MM.1S (cell line): ENCODE measurements around the gene PDPK1.

Experiments
- DNase-seq: peaks from one replicate; pipeline ENCODE4 v3.0.0-alpha.2; 2015
- H2AFZ ChIP-seq: fragments of 300-600 bp; sonication (generic); 2 replicates; pipeline ENCODE4 v1.6.0; 2016; ENCODE audit warnings: antibody characterized with exemption, low read length
- H3F3A ChIP-seq: fragments of 300-600 bp; sonication (generic); 2 replicates; pipeline ENCODE4 v1.6.1; 2016; ENCODE audit warnings: mild to moderate bottlenecking, antibody characterized with exemption, low read length, moderate library complexity, mixed read lengths; ENCODE audit not compliant: insufficient read depth
- H3K27ac ChIP-seq: fragments of 300-600 bp; sonication (generic); 2 replicates; pipeline ENCODE4 v1.5.1; 2016; ENCODE audit warnings: mild to moderate bottlenecking, low read length
- H3K27me3 ChIP-seq: fragments of 300-600 bp; sonication (generic); replicated peaks from 2 replicates; pipeline ENCODE4 v1.6.0; 2016; ENCODE audit warnings: low read length; ENCODE audit not compliant: insufficient read depth
- H3K36me3 ChIP-seq: fragments of 300-600 bp; sonication (generic); replicated peaks from 2 replicates; pipeline ENCODE4 v1.6.1; 2016; ENCODE audit warnings: mild to moderate bottlenecking, low read length, mixed read lengths; ENCODE audit not compliant: insufficient read depth
- H3K4me1 ChIP-seq: fragments of 300-600 bp; sonication (generic); 2 replicates; pipeline ENCODE4 v1.6.1; 2016; ENCODE audit warnings: low read length, mixed read lengths
- H3K4me2 ChIP-seq: fragments of 300-600 bp; sonication (generic); 2 replicates; pipeline ENCODE4 v1.6.0; 2016; ENCODE audit warnings: low read depth, low read length
- H3K4me3 ChIP-seq: fragments of 300-600 bp; sonication (generic); 2 replicates; pipeline ENCODE4 v1.5.1; 2016; ENCODE audit warnings: low read length, mixed read lengths
- H3K79me2 ChIP-seq: fragments of 300-600 bp; sonication (generic); 2 replicates; pipeline ENCODE4 v1.6.1; 2016; ENCODE audit warnings: mixed run types, low read length, mixed read lengths
- H3K9ac ChIP-seq: fragments of 300-600 bp; sonication (generic); 2 replicates; pipeline ENCODE4 v1.6.1; 2016; ENCODE audit warnings: low read length, mixed read lengths
- H3K9me2 ChIP-seq: fragments of 300-600 bp; sonication (generic); replicated peaks from 2 replicates; pipeline ENCODE4 v1.6.1; 2016; ENCODE audit warnings: mild to moderate bottlenecking, low read length, mixed read lengths; ENCODE audit not compliant: insufficient read depth
- H3K9me3 ChIP-seq: fragments of 300-600 bp; sonication (generic); replicated peaks from 2 replicates; pipeline ENCODE4 v1.6.1; 2016; ENCODE audit warnings: mild to moderate bottlenecking, low read length, mixed read lengths; ENCODE audit not compliant: insufficient read depth
- H4K20me1 ChIP-seq: fragments of 300-600 bp; sonication (generic); 2 replicates; pipeline ENCODE4 v1.6.1; 2016; ENCODE audit warnings: mild to moderate bottlenecking, low read length, moderate library complexity, mixed read lengths; ENCODE audit not compliant: insufficient read depth
- CTCF ChIP-seq: fragments of 300-600 bp; sonication (generic); IDR thresholded peaks from 2 replicates; pipeline ENCODE4 v1.5.1; 2016; ENCODE audit warnings: antibody characterized with exemption, low read length, mixed read lengths
- EZH2 ChIP-seq: fragments of 300-600 bp; sonication (generic); optimal IDR thresholded peaks from 2 replicates; pipeline ENCODE3; 2017; ENCODE audit warnings: low read depth, mild to moderate bottlenecking, antibody characterized with exemption, low read length, mixed read lengths
- EZH2phosphoT487 ChIP-seq: fragments of 300-600 bp; sonication (generic); IDR thresholded peaks from 2 replicates; pipeline ENCODE4 v1.6.1; 2018; ENCODE audit warnings: antibody characterized with exemption, low read length

Gene PDPK1

DNA sequence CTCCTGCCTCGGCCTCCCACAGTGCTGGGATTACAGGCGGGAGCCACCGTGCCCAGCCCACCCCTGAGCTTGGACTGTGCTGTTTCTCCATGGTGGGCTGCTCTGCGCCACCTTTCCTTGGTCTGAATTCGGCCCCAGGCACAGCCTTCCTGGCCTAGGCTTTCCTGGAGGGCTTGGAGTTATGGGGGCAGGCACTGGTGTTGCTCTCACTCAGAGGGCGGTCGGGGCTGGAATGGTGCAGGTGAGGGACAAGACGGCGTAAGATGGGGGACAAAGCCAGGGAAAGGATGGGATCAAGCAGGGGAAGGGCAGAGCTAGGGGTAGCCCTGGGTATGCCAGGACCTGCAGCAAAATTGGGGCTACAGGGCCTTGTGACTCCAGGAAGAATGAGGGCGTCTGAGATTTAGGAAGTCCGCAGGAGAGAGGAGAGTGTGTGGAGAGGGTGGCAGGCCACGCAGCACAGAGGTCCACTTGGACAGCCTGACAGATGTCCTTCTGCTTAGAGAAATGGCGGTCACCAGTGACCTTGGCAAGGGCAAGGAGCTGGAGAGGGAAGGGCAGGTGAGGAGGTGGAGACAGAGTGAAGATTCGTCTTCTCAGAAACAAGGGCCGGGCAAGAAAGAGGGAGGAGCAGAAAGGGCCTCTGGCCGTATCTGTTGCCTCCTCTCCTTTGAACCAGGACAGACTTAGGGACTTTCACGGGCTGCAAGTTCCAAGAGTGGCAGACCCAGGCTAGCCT is 25.7 kb upstream of the PDPK1 start:
- TF ChIP-seq CTCF (no peak), EZH2phosphoT487 (no peak)
- Histone ChIP-seq H3K36me3 (no peaks in the 10 kb centered on the region), H3F3A (peaks cover 11% of the 10 kb centered on the region; the same call in 1 of the 2 replicates), H3K4me2 (no peak overlapping the region), H3K9me3 (no peaks in the 10 kb centered on the region), H3K9ac (no peak overlapping the region), H3K79me2 (peaks cover 34% of the 10 kb centered on the region), H3K4me3 (no peak overlapping the region), H4K20me1 (peaks cover 11% of the 10 kb centered on the region; the same call in 1 of the 2 replicates), H2AFZ (no peak overlapping the region), H3K27ac (no peak overlapping the region), H3K27me3 (no peaks in the 10 kb centered on the region), H3K4me1 (peaks cover 27% of the 10 kb centered on the region), H3K9me2 (no peaks in the 10 kb centered on the region)
- no peak for DNase-seq

DNA sequence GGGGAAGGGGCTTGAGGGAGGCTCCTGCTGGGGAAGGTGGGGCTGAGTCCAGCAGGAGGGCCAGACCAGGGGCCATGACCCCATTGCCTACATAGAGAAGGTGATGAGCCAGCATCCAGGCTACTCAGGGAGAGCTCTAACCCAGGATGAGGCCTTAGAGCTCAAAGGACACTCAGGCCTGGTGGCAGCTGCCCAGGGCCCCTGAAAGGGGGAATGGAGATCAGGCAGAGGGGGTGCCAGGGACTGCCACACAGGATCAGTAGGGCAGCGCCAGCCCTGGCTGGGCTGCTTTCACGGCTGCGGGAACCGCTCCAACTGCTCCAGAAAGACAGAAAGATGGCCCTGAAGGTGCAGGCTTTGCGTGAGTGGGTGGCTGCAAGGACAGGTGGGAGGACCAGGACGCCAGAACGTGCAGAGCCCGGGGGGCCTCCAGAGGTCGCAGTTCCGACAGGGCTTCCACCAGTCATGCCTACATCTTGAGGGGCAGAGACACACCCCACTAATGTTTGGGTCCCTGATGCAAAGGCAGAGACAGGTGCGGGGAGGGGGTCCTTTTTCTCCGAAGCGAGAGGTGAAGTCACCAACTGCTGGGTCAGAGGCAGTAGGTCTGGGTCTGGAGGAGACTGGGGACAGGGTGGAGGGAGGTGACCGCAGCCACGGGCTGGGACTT is 25.0 kb upstream of the PDPK1 start:
- peak overlapping the region; percentile 97 for H3K9ac ChIP-seq
- peak overlapping the region; percentile 54 for H3K4me3 ChIP-seq
- no peaks in the 10 kb centered on the region for H3K9me2 ChIP-seq
- no peaks in the 10 kb centered on the region for H3K27me3 ChIP-seq
- no peaks in the 10 kb centered on the region for H3K36me3 ChIP-seq
- H3K4me1 ChIP-seq: peaks cover 20% of the 10 kb centered on the region
- peak; percentile 19 for DNase-seq
- peak; percentile 27 for TF ChIP-seq CTCF
- no peak for TF ChIP-seq EZH2
- H3K9me3 ChIP-seq: no peaks in the 10 kb centered on the region
- H4K20me1 ChIP-seq: peaks cover 15% of the 10 kb centered on the region; the same call in 1 of the 2 replicates
- peak overlapping the region; percentile 96 for H3K4me2 ChIP-seq
- H2AFZ ChIP-seq: peak overlapping the region; percentile 85
- peaks cover 6% of the 10 kb centered on the region; the same call in 1 of the 2 replicates for H3F3A ChIP-seq
- H3K79me2 ChIP-seq: peaks cover 41% of the 10 kb centered on the region
- peak overlapping the region; percentile 84; the same call in 1 of the 2 replicates for H3K27ac ChIP-seq

- TF ChIP-seq EZH2 (no peak), CTCF (no peak), EZH2phosphoT487 (no peak)
- peak; percentile 95 for DNase-seq
- H3K4me3 ChIP-seq: peak within 1 kb of the TSS; percentile 98
- no peaks in the 10 kb centered on the region for H3K9me2 ChIP-seq
- peaks cover 49% of the 10 kb centered on the region for H3K79me2 ChIP-seq
- H3K27ac ChIP-seq: peak within 1 kb of the TSS; percentile 84
- peak within 1 kb of the TSS; percentile 97 for H3K9ac ChIP-seq
- H3F3A ChIP-seq: peaks cover 6% of the 10 kb centered on the region; the same call in 1 of the 2 replicates
- peaks cover 15% of the 10 kb centered on the region; the same call in 1 of the 2 replicates for H4K20me1 ChIP-seq
- no peaks in the 10 kb centered on the region for H3K27me3 ChIP-seq
- H3K36me3 ChIP-seq: no peaks in the 10 kb centered on the region
- no peaks in the 10 kb centered on the region for H3K9me3 ChIP-seq
- H3K4me2 ChIP-seq: peak within 1 kb of the TSS; percentile 96
- H3K4me1 ChIP-seq: peaks cover 13% of the 10 kb centered on the region
- peak within 1 kb of the TSS; percentile 85 for H2AFZ ChIP-seq
Observed at GRCh38 chr16:2513405-2514332, 24.2 kb upstream of the PDPK1 start, which contains the start of gene ATP6V0C. TSS of gene ATP6V0C (plus strand) at chr16:2513952. CDS start at chr16:2514104, 152 bp downstream.
